NCI-H146 (cell line): ENCODE data around the gene ZSCAN30.

Experiments
- DNase-seq: peaks from one replicate; lab custom pipeline; 2025; lab: John Stamatoyannopoulos, UW

ZSCAN30 gene

DNA sequence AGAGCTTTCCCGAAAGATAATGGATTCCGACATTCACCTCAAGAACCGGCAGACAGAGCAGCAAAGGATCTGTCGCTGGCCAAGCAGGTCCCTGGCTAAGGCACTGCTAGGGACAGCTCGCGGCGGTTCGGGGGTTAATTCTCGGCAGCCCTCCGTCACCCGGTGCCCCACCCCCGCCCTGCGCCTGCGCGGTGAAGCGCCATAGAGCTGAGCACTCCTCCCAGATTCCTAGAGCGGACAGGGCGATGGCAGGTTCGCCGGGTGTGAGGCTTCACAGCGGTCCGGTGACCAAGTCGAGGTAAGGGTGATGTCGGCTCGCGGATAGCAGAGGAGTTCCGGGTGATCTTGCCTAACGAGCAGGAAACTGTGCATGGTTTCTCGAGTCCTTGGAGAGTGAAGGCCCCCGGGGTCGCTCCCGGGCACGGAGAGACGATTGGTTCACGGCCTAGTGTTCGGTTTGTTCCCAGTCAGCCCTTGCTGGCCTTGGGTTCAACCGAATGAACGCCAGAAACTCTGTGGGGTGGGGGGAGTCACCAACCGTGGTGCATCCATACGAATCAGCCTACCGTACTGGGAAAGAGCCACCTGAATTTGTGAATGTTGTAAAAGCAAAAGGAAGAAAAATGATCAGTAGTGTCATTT, at the start of gene ZSCAN30:
ZSCAN30 (minus strand) TSS at position 136 of the 642 bp plus-strand sequence. CDS start 25,877 bp downstream, outside the sequence.
- DNase-seq, result peak; percentile 98

DNA sequence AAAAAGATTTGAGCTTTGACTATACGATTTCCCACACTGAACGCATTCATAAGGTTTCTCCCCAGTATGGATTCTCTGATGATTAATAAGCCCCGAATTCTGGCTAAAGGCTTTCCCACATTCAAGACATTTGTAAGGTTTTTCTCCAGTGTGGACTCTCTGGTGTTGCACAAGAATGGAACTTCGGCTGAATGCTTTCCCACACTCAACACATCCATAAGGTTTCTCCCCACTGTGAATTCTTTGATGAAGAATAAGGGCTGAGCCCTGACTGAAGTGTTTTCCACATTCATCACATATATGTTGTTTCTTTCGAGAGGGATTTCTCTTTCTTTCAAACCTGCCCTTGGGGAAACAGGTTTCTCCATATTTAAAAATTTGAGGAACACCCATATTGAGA, 47.3 kb upstream of the ZSCAN30 start:
- no peak for DNase-seq

DNA sequence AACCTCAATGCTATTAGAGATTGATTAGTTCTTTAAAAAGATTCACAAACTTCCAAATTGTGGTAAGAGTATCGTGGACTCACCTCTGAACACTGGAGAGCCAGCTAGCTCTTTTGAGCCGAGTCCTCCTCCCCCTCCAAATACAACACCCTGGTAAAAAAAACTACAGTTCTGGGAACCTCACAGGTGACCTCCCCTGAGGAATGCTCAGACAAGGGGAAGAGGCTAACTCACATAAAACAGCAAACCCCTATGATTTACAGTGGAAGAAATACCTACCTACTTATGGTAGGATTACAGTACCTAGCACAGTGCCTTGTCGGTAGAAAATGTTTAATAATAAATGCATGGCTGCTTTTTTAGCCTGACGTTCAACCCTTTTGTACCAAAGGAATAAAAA, 45.8 kb upstream of the ZSCAN30 start:
- no peak for DNase-seq

DNA sequence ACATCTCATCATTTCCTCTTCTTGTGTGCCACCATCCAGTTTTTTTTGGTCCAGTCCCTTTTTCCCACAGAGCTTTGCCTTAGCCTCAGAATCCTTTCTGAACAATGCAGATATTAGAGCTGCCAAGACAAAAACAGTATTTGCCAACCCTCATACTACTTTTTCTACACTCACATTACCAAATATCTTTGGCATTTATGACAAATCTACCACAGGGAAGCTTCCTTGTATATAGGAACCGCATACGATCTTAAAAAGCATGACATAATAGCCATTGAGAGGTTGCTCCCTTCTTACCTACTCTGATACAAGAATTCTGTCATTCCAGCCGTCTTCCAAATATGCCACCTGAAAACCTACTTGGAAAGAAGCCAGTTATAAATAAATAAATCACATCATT, 44.8 kb upstream of the ZSCAN30 start:
- no peak for DNase-seq

DNA sequence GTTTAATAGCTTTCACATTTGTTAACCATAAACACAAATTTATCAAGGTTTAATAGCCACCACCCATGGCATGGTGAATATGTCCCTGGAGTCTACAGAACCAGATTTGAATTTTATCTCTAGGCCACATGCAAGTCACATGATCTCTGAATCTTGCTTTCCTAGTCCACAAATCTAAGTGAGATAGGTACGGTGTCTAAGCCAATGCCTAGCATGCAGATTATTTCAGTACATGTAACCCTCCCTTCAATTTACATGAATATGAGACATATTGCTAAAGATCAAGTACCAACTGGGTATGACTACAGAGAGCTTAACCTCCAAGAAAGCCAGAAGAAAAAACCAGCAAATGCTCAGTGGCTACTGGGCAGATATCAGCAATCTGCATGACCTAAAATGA, 44.2 kb upstream of the ZSCAN30 start:
- no peak for DNase-seq

DNA sequence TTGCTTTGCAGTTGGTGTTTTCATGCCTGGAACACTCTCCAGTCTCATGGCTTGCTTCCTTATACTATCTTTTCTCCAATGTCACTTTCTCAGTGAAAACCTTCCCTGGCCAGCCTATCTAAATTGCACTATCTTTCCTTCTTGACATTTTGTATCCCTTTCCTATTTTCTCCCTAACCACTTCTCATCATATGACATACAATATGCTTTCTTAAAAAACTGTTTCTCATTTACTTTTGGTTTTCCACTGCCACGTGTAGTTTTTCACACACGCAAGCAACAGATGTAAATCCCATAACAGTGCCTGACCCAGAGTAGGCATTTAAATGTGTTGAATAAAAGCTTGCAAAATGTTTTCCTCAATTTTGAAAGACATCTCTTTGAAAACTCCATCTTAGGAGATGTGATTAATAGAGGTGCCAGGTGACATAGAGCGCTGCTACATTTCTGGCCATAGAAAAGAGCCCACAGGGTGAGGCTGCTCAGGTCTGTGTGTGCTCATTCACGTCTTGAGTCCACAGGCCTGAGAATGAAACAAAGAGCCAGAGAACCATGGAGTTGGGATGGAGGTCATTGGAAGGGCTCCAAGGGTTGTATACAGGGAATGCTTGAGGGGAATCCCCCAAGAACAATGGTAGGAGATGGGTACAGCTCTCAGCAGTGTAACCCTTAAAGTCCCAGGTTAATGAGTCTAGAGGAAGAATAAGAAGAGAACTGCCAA, 41.5 kb upstream of the ZSCAN30 start:
- DNase-seq, result no peak

DNA sequence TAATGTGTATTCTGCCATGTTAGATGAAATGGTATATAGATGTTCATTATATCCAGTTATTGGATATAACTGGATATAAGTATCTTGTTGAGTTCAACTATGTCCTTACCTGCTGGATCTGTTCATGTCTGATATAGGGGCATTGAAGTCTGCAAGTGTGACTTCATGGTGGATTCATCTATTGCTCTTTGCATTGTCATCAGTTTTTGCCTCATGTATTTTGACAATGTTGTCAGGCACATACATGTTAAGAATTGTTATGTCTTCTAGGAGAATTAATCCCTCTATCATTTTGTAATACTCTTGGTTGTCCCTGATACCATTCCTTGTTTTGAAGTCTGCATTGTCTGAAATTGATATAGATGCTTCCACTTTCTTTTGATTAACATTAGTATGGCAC, 38.8 kb upstream of the ZSCAN30 start:
- no peak for DNase-seq

DNA sequence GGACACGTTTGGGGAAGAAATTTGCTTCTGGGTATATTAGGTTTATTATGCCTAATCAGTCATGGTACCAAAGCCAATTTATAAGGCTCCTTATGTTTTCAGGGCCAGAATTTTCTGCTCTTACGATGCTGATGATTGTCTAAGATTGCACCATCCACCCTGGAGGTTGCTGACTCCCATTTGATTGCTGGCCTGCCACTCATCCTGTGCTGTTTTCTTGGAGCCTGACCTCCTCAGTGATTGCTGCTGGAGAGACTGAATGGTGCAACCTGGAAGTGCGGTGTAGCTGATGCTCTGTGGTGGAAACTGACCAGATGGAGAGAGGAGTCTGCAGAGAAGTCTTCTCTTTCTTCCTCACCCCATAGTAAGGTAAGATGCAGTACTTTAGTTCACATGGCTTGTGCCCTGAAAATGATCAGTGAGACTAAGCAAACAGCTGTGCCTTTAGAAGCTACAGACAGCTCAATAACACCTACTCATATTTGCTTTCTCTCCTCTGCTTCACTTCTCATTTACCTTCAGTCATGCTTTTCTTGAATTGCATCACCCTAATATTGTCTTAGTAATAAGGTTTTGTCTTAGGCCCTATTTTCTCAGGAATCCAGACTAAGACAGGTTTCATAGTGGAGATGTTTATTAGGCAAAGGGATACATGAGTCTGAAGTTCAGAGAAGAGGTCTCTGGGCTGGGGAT, 36.8 kb upstream of the ZSCAN30 start:
- no peak for DNase-seq

DNA sequence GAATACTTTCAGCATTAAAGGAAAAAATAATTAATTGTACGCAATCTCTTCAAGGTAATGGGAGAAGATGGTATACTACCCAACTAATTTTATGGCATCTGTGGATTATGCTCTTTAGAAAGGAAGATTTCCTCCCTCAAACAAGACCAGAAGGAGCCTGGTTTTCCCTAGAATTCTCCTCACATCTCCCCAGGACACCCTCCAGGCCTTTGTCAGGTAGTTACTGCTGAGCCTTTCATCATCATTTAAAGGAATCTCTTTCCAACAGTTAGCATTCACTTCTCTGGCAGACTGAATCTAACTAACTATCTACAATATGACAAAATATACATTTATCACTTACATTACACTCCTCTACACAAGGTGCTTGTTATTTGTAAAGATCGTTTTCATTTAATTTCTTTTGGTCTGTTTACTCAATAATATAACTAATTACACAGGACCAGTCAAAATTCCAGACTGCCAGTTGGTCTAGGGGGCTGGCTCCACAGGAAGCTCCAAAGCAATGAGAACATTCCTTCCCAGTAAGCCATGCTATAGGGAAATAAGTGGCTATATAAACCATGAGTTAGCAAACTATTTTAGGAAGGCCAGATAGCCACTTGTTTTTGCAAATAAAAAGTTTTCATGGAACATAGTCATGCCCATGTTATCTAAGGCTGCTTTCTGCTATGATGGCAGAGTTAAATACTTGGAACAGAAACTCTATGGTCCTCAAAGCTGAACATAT, 35.1 kb upstream of the ZSCAN30 start:
- DNase-seq, result no peak

DNA sequence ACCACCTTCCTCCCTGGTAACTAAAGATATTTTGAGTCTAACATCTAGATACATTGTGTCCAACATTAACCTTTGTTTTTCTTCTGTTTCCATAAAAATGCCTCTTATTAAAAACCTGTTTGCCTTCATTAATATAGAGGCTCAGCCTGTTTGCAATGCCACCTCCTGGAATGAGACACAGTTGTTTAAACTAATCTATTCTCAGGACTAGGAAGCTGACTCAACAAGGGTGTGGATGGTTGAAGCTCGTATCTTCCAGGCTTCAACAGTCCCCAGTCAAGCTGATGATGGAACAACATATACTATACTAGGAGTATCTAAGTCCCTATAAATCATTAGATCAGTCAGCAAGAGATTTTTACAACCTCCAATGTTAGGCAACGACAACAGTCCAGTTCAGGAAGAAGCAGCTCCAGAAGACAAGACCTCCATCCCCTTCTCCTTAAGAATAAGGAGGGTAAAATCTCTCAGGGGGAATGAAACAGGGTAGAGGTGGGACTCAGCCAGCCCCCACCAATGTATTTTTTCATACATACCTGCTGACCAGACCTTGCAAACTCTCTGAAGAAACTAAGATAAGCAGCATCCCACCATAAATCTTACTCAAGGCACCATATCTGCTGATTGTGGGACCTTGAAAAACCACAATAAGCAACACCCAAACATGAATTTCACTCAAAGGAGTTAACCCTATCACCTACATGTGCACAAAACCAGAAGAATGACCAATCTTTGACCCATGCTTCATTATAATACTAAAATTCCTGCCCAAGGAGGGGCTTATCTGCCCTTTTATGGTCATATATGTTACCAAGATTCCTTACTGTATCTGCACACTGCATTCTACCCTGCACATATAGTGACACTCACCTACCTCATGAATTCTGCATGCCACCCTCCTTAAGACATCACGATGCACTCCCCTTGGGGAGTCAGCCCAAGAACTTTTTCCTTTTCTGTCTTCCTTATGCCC, 32.7 kb upstream of the ZSCAN30 start:
- DNase-seq, result no peak

DNA sequence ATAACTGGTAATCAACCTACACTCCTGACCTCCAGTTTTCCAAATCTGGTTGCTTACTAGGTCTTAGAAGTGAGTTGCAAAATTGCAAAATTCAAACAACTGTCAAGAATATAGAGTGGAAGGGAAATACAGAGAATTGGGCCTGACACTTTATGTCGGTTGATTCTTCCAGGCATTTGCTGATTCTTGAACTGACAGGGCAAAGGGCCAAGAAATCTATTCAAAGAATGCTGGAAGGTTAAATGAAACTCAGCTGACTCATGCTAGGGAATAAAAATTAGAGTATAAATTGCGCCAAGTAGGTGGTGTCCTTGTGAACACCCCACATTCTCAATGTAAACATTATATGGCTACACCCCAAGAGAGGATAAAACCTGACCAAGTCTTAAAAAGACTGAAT, 21.5 kb upstream of the ZSCAN30 start:
- DNase-seq, result no peak

DNA sequence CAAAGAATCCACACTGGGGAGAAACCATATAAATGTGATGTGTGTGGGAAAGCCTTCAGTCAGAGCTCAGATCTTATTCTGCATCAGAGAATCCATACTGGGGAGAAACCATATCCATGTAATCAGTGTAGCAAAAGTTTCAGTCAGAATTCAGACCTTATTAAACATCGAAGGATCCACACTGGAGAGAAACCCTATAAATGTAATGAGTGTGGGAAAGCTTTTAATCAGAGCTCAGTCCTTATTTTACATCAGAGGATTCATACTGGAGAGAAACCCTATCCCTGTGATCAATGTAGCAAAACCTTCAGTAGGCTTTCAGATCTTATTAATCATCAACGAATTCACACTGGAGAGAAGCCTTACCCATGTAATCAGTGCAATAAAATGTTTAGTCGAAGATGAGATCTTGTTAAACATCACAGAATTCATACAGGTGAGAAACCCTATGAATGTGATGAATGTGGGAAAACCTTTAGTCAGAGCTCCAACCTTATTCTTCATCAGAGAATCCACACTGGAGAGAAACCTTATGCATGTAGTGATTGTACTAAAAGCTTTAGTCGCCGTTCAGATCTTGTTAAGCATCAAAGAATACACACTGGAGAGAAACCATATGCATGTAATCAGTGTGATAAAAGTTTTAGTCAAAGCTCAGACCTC, 16.7 kb upstream of the ZSCAN30 start:
- DNase-seq, result no peak

DNA sequence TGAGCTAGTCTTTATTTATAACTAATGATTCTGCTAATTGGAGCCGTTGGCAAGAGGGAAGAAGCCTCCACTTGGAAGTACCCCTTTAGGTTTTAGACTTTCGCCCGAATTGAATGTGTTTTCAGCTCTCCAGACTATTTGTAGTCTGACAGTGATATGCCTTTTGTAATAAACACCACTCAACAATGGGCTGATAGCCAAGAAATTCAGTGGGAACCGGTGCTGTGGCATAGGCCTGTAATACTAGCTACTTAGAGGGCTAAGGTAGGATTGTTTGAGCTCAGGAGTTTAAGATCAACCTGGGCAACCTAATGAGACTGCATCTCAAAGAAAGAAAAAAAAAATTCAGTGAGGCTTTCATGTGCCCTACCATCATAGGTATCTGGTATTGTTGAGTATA, 13.6 kb upstream of the ZSCAN30 start:
- no peak for DNase-seq

DNA sequence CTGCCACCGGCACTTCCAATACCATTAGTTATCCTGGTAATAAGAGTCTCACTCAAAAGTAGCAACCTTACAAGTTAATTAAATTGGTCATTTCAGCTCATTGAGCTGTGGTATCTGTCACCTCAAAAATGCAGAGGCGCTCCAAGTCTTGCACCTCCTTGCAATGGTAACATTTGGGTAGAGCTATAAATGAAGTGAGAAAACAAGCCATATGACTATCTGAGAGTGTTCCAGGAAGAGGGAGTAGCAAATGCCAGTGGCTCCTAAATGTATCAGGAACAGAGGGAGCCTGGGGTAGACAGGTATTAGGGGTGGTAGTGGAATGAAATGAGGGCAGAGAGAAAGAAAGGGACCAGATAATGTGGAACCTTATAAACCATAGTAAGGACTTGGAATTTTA, 6.0 kb upstream of the ZSCAN30 start:
- DNase-seq, result no peak

DNA sequence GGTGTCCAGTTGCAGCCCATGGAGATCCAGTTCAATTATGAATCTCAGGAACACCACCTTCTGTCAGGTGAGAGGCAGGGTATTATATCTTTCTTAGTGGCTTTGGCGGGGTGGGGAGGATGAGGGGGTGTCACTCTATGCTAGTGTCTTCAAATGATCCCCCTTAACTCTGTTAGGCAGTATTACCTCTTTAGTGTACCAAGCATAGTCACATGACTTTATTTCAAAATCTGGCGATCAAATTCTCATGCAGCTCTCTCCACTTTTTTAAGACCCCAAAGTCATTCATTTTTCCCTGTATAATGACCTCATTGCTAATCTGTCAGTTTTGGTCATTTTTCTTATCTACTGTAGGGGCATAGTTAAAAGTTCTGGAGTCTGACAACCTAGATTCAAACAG, 1.1 kb upstream of the ZSCAN30 start:
- no peak for DNase-seq

DNA sequence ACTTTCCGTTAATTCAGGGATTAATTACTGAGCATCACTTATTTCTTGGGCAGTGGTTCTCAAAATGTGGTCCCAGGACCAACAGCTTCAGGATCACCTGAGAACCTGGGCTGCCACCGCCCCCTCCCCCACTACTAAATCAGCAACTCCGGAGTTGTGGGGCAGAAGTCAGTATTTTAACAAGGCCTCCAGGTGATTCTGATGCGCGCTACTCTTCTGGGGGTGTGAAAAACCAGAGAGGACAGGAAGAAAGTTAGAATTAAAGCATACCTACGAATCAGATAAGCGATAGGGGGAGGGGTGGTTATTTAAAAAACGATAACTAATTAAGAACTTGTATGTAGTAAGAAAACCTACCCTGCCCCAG, 319 bp downstream of the ZSCAN30 start:
- DNase-seq, result peak; percentile 72

DNA sequence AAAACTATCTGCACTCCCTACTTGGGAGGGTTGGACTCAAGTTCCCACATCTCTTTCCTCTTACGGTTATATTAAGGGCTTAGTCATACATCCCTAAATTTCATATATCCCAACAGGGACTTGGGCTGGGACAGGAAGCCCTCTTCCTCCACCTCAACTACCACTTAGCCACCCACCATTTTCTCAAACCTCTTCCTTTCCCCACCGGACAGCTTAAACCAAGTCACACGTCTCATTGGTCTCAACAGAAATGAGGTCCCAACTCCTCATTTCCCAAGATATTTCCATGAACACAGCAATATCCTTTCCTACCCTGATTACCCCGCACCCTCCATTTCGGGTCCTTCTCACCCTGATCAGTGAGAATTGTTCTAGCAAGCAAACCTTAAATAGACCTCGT, 736 bp downstream of the ZSCAN30 start:
- DNase-seq, result no peak

DNA sequence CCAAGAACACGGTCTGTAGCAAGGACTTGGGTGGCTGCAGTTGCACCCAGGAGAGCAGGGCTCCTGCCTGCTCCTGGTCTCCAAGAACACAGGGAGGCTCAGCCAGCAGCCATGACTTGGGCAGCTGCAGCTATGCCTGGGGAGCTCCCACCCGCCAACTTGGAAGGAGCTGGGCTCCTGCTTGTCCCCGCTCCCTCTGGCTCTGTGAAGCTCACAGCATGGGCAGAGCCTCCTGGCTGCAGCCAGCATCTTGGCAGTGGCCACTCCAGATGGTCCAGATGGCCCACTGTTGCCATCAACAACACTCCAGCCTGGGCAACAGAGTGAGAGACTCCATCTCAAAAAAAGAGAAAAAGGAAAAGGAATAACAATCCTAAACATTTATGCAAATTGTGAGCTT, 5.2 kb downstream of the ZSCAN30 start:
- no peak for DNase-seq

DNA sequence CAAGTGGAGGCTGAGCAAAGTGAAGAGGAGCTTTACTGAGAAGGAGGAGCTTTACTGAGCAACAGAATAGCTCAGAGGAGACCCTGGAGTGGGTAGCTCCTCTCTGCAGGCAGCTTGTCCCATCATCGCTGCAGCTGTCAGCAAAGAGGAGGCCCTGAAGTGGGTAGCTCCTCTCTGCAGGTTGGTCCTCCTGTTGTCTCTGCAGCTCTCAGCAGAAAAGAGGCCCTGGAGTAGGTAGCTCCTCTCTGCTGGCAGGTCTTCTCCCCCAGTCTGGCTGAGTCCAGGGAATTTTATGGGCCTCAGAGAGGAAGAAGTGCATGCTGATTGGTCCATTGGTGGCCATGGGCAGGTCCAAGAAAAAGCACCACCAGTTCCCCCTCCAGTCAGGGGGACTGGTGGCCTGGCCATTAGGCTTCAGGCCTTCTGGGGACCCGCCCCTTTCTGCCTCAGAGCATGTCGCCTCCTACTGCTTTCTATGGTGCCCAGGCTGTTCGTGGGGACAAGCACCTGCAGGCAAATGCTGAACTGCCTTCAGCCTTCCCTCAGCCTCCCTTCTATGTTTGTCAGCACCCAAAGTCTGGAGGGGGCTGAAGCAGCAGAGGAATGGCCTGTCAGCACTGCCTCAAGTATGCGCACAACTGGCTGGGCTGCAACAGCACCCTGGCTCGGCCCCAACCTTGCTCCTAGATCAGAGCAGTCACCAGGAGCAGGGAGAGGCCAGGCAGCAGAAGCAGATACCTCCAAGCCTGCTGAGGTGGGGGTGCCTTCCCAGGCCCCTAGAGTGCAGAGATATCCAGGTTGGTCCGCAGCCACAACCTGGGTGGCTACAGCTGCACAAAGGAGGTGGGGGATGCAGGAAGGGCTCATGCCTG, 5.9 kb downstream of the ZSCAN30 start:
- no peak for DNase-seq

DNA sequence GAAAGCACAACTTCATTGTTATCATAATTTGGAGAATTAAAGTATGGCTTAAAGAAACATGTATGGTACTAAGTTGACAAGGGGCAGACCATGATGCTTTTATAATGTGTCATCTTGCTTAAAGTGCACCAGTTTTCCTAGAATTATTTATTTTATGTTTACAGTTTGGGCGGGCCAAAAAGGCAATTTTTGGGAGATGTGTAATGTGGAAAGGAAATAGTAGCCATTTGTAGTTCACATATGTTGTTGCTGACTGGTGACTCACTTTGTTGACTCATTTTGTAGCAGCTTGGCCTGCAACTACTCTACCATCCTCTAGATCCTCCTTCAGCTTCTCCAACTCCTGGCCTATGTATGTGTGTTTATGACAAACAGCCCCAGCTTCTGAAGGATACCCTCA, 7.7 kb downstream of the ZSCAN30 start:
- no peak for DNase-seq
